Adrenal gland (tissue), 5 donors: ENCODE measurements around the gene CMTM6.
"Not testable (repeated sequence)": the region's sequence is repeated elsewhere in the genome, so short reads cannot be mapped to it uniquely, and the experiment has no call there.

Experiments
- CTCF ChIP-seq, 6 experiments: fragments of 450-650 bp in 4 of 6; fragments of 200-600 bp in 2 of 6; sonication (generic) in 1 of 6; IDR thresholded peaks; 1 replicate in 5 of 6; 2 replicates in 1 of 6; pipeline versions ENCODE4 v1.5.1 to v1.8.0; 2016 to 2021; ENCODE audit warnings: antibody characterized with exemption in 6 of 6, mild to moderate bottlenecking in 2 of 6, moderate library complexity in 1 of 6
- POLR2A ChIP-seq, 2 donors: fragments of 450-650 bp; IDR thresholded peaks; one replicate each; pipeline ENCODE4 v1.6.1; 2017; ENCODE audit warnings: antibody characterized with exemption in 2 of 2, mild to moderate bottlenecking in 2 of 2, moderate library complexity in 1 of 2
- donor health status: DM: no; HTN: no; CAD: no.

DNA sequence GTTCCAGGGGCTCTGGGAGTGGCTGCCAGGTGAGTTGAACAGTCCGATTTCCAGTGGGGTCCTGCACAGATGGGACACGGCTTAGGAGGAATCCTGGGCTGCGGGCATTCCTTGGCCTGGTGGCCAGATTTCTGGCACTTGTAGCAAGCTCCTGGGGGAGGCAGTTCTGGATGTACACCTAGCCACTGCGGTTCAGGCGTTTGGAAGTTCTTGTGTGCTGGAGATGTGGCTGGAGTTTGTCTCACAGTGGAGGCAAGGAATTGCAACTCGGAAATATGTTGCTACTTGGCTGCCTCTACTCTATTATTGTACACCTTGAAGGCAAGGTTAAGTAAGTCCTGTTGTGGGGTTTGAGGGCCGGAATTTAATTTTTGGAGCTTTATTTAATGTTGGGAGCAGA is 37.9 kb downstream of the CMTM6 start:
- TF ChIP-seq CTCF, POLR2A (IDR thresholded peaks at IDR 0.05): not testable (repeated sequence)
